ENCODE results near the gene DEFB116. TPM values are rescaled to one million over a fixed set of nuclear protein-coding genes. Genes with fewer than 3 reads are reported as not detected.

DEFB116 gene
- total and polyA plus RNA-seq, 2 experiments from 2014 or later = not detected

- no peak within 1 kb of the TSS for H3K4me3 ChIP-seq
- H3K27me3 ChIP-seq (replicated peaks; ENCODE audit: insufficient read depth) = no peaks in the 10 kb centered on the region
- H3K79me2 ChIP-seq (ENCODE audit: insufficient read depth) = no peaks in the 10 kb centered on the region
- H3F3A ChIP-seq (ENCODE audit: insufficient read depth) = no peaks in the 10 kb centered on the region
- H2AFZ ChIP-seq = no peak within 1 kb of the TSS
- DNase-seq = no peak
- no peaks in the 10 kb centered on the region for H3K36me3 ChIP-seq (ENCODE audit: low read depth)
- no peak within 1 kb of the TSS for H3K4me2 ChIP-seq (ENCODE audit: unreplicated experiment)
- no peaks in the 10 kb centered on the region for H3K9me3 ChIP-seq (ENCODE audit: low read depth)
- no peak within 1 kb of the TSS for H3K27ac ChIP-seq
- H3K9me2 ChIP-seq (ENCODE audit: insufficient read depth) = no peaks in the 10 kb centered on the region
- in situ Hi-C loops (cut with MboI) = no loop called here
- 25 to 33% methylated on average over 2 of the region's 2 CpGs for WGBS, 2 experiments (ENCODE audit: low coverage in 1 of 2, low lambda C conversion rate in 2 of 2, missing lambda C conversion rate in 2 of 2)
- H4K20me1 ChIP-seq (ENCODE audit: insufficient read depth) = no peaks in the 10 kb centered on the region
- H3K4me1 ChIP-seq (ENCODE audit: insufficient read depth) = no peaks in the 10 kb centered on the region
- TF ChIP-seq EZH2 (IDR thresholded peaks at IDR 0.05; ENCODE audit: insufficient read depth, poor library complexity, severe bottlenecking) (no peak), EZH2phosphoT487 (IDR thresholded peaks at IDR 0.05; ENCODE audit: insufficient read depth, low read depth) (no peak)
- H3K9ac ChIP-seq = no peak within 1 kb of the TSS
Measured at GRCh38 chr20:31257364-31257763, 51.0 kb downstream of the DEFB116 start, which contains the start of gene DEFB115. Gene DEFB115 (plus strand): TSS chr20:31257664. CDS start chr20:31257664, 0 bp downstream.

DNA sequence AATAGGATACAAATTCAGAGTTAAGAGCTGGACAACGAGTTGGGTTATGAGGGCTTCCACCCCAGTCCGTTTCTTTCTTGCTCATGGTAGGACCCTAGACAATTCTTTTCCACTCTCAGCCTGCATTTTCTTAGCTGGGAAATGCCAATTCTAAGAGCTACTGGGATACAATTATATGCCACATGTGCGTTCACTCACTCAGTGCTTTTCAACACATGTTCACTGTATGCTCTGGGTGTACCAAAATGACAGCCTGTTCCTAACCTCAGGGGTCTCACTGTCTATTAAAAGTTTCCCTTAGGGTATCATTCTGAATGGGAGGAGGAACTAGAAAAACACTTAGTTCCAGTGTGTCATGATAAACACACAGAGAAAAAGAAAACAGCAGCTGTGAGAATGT, 51.4 kb downstream of the DEFB116 start:
- Histone ChIP-seq H4K20me1 (ENCODE audit: insufficient read depth) (no peaks in the 10 kb centered on the region), H3K4me2 (ENCODE audit: unreplicated experiment) (no peak overlapping the region), H3K36me3 (ENCODE audit: low read depth) (no peaks in the 10 kb centered on the region), H3K9me2 (ENCODE audit: insufficient read depth) (no peaks in the 10 kb centered on the region), H3K9me3 (ENCODE audit: low read depth) (no peaks in the 10 kb centered on the region), H2AFZ (no peak overlapping the region), H3K27ac (no peak overlapping the region), H3K27me3 (replicated peaks; ENCODE audit: insufficient read depth) (no peaks in the 10 kb centered on the region), H3K9ac (no peak overlapping the region), H3K79me2 (ENCODE audit: insufficient read depth) (no peaks in the 10 kb centered on the region), H3K4me3 (no peak overlapping the region), H3F3A (ENCODE audit: insufficient read depth) (no peaks in the 10 kb centered on the region), H3K4me1 (ENCODE audit: insufficient read depth) (no peaks in the 10 kb centered on the region)
- TF ChIP-seq EZH2 (IDR thresholded peaks at IDR 0.05; ENCODE audit: insufficient read depth, poor library complexity, severe bottlenecking) (no peak), EZH2phosphoT487 (IDR thresholded peaks at IDR 0.05; ENCODE audit: insufficient read depth, low read depth) (no peak)
- 1 to 3% methylated on average over 3 of the region's 3 CpGs for WGBS, 2 experiments (ENCODE audit: low coverage in 1 of 2, low lambda C conversion rate in 2 of 2, missing lambda C conversion rate in 2 of 2)
- no peak for DNase-seq
- in situ Hi-C loops (cut with MboI) = no loop called here

Small RNA genes lying within 50 kb of the gene (small RNA-seq; reads per million reads assigned to genes)
- gene RNA5SP480 (ENCODE audit: low read depth, low replicate concordance) = not detected

Other genes with a start within 250 kb of the DEFB116 start
- not detected in 2 replicates for gene DEFB115, start 50.9 kb downstream of the DEFB116 start, total RNA-seq (2014; rRNA removed; shearing (Covaris generic))
- gene DEFB115, start 50.9 kb downstream of the DEFB116 start, polyA plus RNA-seq (2016; fragmentation: Nextera tagmentation; extraction: Ambion mirVana) = not detected in 2 replicates
- gene DEFB118, start 60.0 kb upstream of the DEFB116 start, total RNA-seq (2014; rRNA removed; shearing (Covaris generic)) = not detected in 2 replicates
- not detected in 2 replicates for gene DEFB118, start 60.0 kb upstream of the DEFB116 start, polyA plus RNA-seq (2016; fragmentation: Nextera tagmentation; extraction: Ambion mirVana)
- gene DEFB119, start 82.0 kb upstream of the DEFB116 start, total RNA-seq (2014; rRNA removed; shearing (Covaris generic)) = not detected in 2 replicates
- gene DEFB119, start 82.0 kb upstream of the DEFB116 start, polyA plus RNA-seq (2016; fragmentation: Nextera tagmentation; extraction: Ambion mirVana) = not detected in 2 replicates
- gene DEFB121, start 97.6 kb upstream of the DEFB116 start, total RNA-seq (2014; rRNA removed; shearing (Covaris generic)) = not detected in 2 replicates
- gene DEFB121, start 97.6 kb upstream of the DEFB116 start, polyA plus RNA-seq (2016; fragmentation: Nextera tagmentation; extraction: Ambion mirVana) = not detected in 2 replicates
- not detected in 2 replicates for gene DEFB123, start 132.0 kb upstream of the DEFB116 start, total RNA-seq (2014; rRNA removed; shearing (Covaris generic))
- gene DEFB123, start 132.0 kb upstream of the DEFB116 start, polyA plus RNA-seq (2016; fragmentation: Nextera tagmentation; extraction: Ambion mirVana) = not detected in 2 replicates
- not detected in 2 replicates for gene DEFB124, start 166.5 kb upstream of the DEFB116 start, total RNA-seq (2014; rRNA removed; shearing (Covaris generic))
- gene DEFB124, start 166.5 kb upstream of the DEFB116 start, polyA plus RNA-seq (2016; fragmentation: Nextera tagmentation; extraction: Ambion mirVana) = not detected in 2 replicates
- not detected in 2 replicates for gene REM1, start 166.7 kb upstream of the DEFB116 start, total RNA-seq (2014; rRNA removed; shearing (Covaris generic))
- not detected in 2 replicates for gene REM1, start 166.7 kb upstream of the DEFB116 start, polyA plus RNA-seq (2016; fragmentation: Nextera tagmentation; extraction: Ambion mirVana)
- gene HM13, start 205.9 kb upstream of the DEFB116 start, total RNA-seq (2014; rRNA removed; shearing (Covaris generic)) = 110 and 117 TPM in 2 replicates
- gene HM13, start 205.9 kb upstream of the DEFB116 start, polyA plus RNA-seq (2016; fragmentation: Nextera tagmentation; extraction: Ambion mirVana) = 424 and 434 TPM in 2 replicates

Measured in GM23248 (cell line).